Measurements from ENCODE around the gene SLC17A5. TPM values are rescaled to one million over a fixed set of nuclear protein-coding genes. Genes with fewer than 3 reads are reported as not detected.

SLC17A5 gene
- total RNA-seq, 1 donor from 2014 or later = 8.1 TPM

DNA sequence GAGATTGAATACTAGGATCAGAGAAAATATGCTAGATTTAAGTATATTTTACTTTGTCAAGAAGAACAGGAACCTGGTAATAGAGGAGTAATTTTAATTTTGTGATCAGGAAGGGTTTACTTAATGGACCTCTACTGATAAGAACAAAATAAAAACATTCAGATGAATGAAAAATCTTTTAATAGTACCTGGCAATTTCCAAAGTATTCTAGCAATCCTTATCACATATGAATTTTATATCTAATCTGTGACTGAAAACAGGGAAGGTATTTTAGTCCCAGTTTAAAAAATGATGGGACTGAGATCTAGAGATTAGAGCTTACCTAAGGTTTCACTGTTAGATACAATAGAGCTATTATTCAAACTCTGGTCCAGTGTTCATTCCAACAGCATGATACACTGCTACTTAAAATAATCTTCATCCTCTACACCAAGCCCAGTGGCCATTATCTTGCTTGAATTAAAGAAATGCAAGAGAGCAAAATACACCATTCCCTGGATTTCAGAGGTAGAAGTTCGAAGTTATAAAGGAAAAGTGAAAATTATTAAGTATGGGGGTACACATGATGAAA is 13.5 kb downstream of the SLC17A5 start:
- no peak for DNase-seq (ENCODE audit: low spot score, unreplicated experiment)
- Mint-ChIP-seq H3K4me3 (ENCODE audit: low read depth) (no peak overlapping the region), H3K9me3 (ENCODE audit: low read depth) (no peaks in the 10 kb centered on the region), H3K4me1 (ENCODE audit: low read depth) (peaks cover 7% of the 10 kb centered on the region), H3K27me3 (peaks cover 2% of the 10 kb centered on the region), H3K27ac (no peak overlapping the region), H3K36me3 (ENCODE audit: insufficient read depth) (peaks cover 4% of the 10 kb centered on the region)
- TF ChIP-seq, protein P1, sequence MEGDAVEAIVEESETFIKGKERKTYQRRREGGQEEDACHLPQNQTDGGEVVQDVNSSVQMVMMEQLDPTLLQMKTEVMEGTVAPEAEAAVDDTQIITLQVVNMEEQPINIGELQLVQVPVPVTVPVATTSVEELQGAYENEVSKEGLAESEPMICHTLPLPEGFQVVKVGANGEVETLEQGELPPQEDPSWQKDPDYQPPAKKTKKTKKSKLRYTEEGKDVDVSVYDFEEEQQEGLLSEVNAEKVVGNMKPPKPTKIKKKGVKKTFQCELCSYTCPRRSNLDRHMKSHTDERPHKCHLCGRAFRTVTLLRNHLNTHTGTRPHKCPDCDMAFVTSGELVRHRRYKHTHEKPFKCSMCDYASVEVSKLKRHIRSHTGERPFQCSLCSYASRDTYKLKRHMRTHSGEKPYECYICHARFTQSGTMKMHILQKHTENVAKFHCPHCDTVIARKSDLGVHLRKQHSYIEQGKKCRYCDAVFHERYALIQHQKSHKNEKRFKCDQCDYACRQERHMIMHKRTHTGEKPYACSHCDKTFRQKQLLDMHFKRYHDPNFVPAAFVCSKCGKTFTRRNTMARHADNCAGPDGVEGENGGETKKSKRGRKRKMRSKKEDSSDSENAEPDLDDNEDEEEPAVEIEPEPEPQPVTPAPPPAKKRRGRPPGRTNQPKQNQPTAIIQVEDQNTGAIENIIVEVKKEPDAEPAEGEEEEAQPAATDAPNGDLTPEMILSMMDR (IDR thresholded peaks at IDR 0.05; ENCODE audit: unreplicated experiment) = no peak

DNA sequence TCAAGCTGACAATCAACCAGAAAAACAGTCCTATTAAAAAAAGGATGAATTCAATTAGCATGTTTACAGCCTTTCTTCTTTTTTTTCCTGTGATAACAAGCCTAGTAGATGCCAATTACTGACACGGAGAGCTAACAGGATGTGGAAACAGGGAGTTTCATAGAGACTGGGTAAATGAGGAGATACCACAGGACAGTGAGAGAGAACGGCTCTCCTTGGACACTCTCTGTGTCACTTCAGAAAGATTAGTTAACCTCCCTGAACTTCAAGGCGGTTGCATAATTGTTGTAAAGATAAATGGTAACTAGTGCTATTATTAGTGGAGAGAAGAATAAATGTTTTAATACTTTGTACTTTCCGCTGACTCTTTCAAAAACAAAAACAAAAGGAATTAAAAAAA is 14.8 kb downstream of the SLC17A5 start:
- H3K27me3 Mint-ChIP-seq = no peaks in the 10 kb centered on the region
- no peak overlapping the region for H3K4me3 Mint-ChIP-seq (ENCODE audit: low read depth)
- H3K9me3 Mint-ChIP-seq (ENCODE audit: low read depth) = no peaks in the 10 kb centered on the region
- peaks cover 7% of the 10 kb centered on the region for H3K4me1 Mint-ChIP-seq (ENCODE audit: low read depth)
- no peak for DNase-seq (ENCODE audit: low spot score, unreplicated experiment)
- TF ChIP-seq, protein P1 (IDR thresholded peaks at IDR 0.05; ENCODE audit: unreplicated experiment) = no peak
- H3K36me3 Mint-ChIP-seq (ENCODE audit: insufficient read depth) = peaks cover 4% of the 10 kb centered on the region
- H3K27ac Mint-ChIP-seq = no peak overlapping the region

DNA sequence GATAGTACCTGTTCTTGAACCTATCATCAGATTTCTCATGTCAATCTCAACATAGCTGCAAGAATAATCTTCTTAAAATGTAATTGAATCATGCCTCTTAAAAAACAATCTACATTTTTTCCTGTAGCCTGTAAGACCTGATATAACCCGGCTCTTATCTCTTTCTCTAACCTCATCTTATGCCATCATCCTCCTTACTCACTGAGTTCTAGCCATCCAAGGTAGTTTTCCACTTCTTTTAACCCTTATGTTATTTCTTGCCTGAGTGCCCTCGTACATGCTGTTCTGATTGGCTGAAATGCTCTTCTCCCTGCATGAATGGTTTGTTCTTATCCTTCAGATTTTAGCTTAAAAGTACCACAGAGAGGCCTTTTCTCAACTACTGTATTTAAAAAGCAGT is 16.4 kb downstream of the SLC17A5 start:
- Mint-ChIP-seq H3K27ac (no peak overlapping the region), H3K4me3 (ENCODE audit: low read depth) (no peak overlapping the region), H3K27me3 (no peaks in the 10 kb centered on the region), H3K9me3 (ENCODE audit: low read depth) (no peaks in the 10 kb centered on the region), H3K36me3 (ENCODE audit: insufficient read depth) (peaks cover 4% of the 10 kb centered on the region), H3K4me1 (ENCODE audit: low read depth) (peaks cover 2% of the 10 kb centered on the region)
- TF ChIP-seq, protein P1 (IDR thresholded peaks at IDR 0.05; ENCODE audit: unreplicated experiment) = no peak
- DNase-seq (ENCODE audit: low spot score, unreplicated experiment) = no peak

DNA sequence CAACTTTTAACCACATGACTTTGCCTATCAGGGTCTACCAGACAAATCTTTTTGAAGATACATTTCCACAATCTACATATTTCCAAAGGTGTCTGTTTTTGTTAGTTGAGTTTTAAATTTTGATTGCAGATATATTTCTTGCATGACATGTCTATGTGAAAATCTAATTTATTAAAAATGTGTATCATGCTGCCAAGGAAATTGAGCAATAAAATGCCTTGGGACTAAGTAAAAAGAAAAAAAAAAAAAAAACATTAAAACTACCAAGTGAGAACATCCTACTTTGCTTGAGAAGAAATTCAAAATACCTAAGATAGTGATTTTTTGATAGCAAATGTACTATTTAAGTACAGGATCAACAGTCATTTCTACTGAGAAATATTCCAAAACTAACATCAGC is 17.7 kb downstream of the SLC17A5 start:
- Mint-ChIP-seq H3K27ac (no peak overlapping the region), H3K4me3 (ENCODE audit: low read depth) (no peak overlapping the region), H3K4me1 (ENCODE audit: low read depth) (no peaks in the 10 kb centered on the region), H3K36me3 (ENCODE audit: insufficient read depth) (peaks cover 4% of the 10 kb centered on the region), H3K27me3 (no peaks in the 10 kb centered on the region), H3K9me3 (ENCODE audit: low read depth) (no peaks in the 10 kb centered on the region)
- TF ChIP-seq, protein P1 (IDR thresholded peaks at IDR 0.05; ENCODE audit: unreplicated experiment) = no peak
- DNase-seq (ENCODE audit: low spot score, unreplicated experiment) = no peak

DNA sequence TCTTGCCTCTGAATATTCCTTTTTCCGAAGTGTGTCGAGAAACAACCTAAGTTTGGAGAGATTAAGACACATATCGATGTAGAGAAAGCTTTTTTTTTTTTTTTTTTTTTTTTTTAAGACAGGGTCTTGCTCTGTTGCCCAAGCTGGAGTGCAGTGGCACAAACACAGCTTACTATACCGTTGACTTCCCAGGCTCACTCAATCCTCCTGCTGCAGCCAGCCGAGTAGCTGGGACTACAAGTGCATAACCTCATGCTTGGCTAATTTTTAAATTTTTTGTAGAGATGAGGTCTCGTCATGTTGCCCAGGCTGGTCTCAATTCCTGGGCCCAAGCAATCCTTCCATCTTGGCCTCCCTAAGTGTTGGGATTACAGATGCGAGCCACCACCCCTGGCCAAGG is 21.4 kb downstream of the SLC17A5 start:
- TF ChIP-seq, protein P1 (IDR thresholded peaks at IDR 0.05; ENCODE audit: unreplicated experiment) = no peak
- Mint-ChIP-seq H3K27me3 (no peaks in the 10 kb centered on the region), H3K4me3 (ENCODE audit: low read depth) (no peak overlapping the region), H3K36me3 (ENCODE audit: insufficient read depth) (peaks cover 3% of the 10 kb centered on the region), H3K4me1 (ENCODE audit: low read depth) (no peaks in the 10 kb centered on the region), H3K27ac (no peak overlapping the region), H3K9me3 (ENCODE audit: low read depth) (no peaks in the 10 kb centered on the region)
- DNase-seq (ENCODE audit: low spot score, unreplicated experiment) = no peak

Data from progenitor cell of endocrine pancreas (in vitro differentiated cells).